Psoas muscle (tissue), 8 donors: ENCODE measurements around the gene EEFSEC. TPM values are rescaled to one million over a fixed set of nuclear protein-coding genes. Genes with fewer than 3 reads are reported as not detected.
A peak's percentile ranks its signal among the peaks of the same experiment; 100 is the strongest.

ENCODE experiments used
- ATAC-seq, 4 donors: fragments of 200-7000 bp; cut with Tn5 transposase; one replicate each; pipeline ENCODE4 v1.9.1; 2020; ENCODE audit warnings: moderate library complexity in 3 of 4, mild to moderate bottlenecking in 2 of 4
- DNase-seq, 2 donors: peaks; one replicate each; pipeline ENCODE4 v3.0.0-alpha.2; 2020
- H3K27ac ChIP-seq: fragments of 200-600 bp; one replicate; pipeline ENCODE4 v1.8.0; 2022
- H3K27me3 ChIP-seq, 3 donors: fragments of 200-600 bp in 1 of 3; one replicate each; pipeline versions ENCODE4 v1.6.1 to v1.8.0; 2013 to 2022; ENCODE audit warnings: low read length in 2 of 3, mild to moderate bottlenecking in 2 of 3, moderate library complexity in 1 of 3; ENCODE audit not compliant: insufficient read depth in 3 of 3
- H3K36me3 ChIP-seq, 2 donors: fragments of 200-600 bp in 1 of 2; one replicate each; pipeline versions ENCODE4 v1.6.1 to v1.8.0; 2013 to 2022; ENCODE audit warnings: low read depth in 1 of 2, mild to moderate bottlenecking in 1 of 2, moderate library complexity in 1 of 2; ENCODE audit not compliant: insufficient read depth in 1 of 2
- H3K4me1 ChIP-seq: fragments of 200-600 bp; one replicate; pipeline ENCODE4 v1.8.0; 2022
- H3K4me3 ChIP-seq: fragments of 200-600 bp; one replicate; pipeline ENCODE4 v1.8.0; 2022; ENCODE audit warnings: mild to moderate bottlenecking
- H3K9me3 ChIP-seq: fragments of 200-600 bp; one replicate; pipeline ENCODE4 v1.8.0; 2022
- CTCF ChIP-seq: fragments of 200-600 bp; IDR thresholded peaks from one replicate; pipeline ENCODE4 v1.8.0; 2022; ENCODE audit warnings: antibody characterized with exemption
- WGBS, 3 donors: extraction: QIAGEN DNeasy Blood & Tissue Kit; methylation state at CpG; one replicate each; pipeline versions ENCODE4 v1.1.6 to v1.1.7; 2013; 5-methylcytosine and 5-hydroxymethylcytosine counted together
- intact Hi-C, 2 donors: fragments of 100-400 bp; cut with DNase I; formaldehyde crosslinking; loops; one replicate each; pipeline versions ENCODE4 v1.11.0 to v1.14.2; 2022
- polyA plus RNA-seq, 3 donors: library from polyadenylated mRNA; stranded (reverse); fragments of 200-250 nt; gene quantifications; one replicate each; pipeline ENCODE4 v1.2.3, GENCODE V29; 2013
- total RNA-seq, 4 donors: library from RNA; stranded (reverse); fragmentation: NEBNext Ultra II Directional in 2 of 4; extraction: Animal tissue kit (Norgen Biotek cat#: 25700) in 2 of 4; gene quantifications; one replicate each; pipeline versions ENCODE4 v1.2.1 to v1.2.4, GENCODE V29; 2021 to 2023
- donor health status: healthy with polysubstance abuse.
- donor health status: DM: no; HTN: no; CAD: no; lungs with moderate emphysema.
- donor health status: Bipolar disorder and iron deficiency.
- donor health status: healthy.
- donor health status: DM: yes; HTN: yes; CAD: no.
- donor health status: DM: no; HTN: no; CAD: no.
- donor health status: DM: no; HTN: no; CAD: no.
- donor health status: DM: yes; HTN: yes; CAD: no.

The EEFSEC gene
- total and polyA plus RNA-seq, 7 donors, result 10.7 to 18.9 (median 14.0) TPM

DNA sequence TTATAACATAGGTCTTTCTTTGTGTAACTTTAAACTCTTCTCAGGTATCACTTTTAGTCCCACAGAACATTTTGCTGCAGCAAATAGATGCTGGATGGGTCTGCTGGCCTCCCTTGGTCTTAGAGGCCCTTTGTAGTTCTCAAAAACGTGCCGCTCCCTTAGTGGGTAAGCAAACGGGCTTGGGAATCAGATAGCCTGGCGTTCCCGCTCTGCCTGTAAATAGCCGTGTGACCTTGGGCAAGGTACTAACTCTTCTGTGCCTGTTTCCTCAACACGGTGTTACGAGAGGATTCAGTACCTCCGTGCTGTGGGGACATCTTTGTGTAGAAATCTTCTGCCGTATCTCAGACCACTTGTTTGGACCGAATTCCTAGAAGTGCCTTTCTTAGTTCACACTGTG, 249.0 kb downstream of the EEFSEC start:
- Histone ChIP-seq H3K4me1 (no peaks in the 10 kb centered on the region), H3K27ac (no peak overlapping the region), H3K9me3 (no peaks in the 10 kb centered on the region), H3K36me3 (no peaks in the 10 kb centered on the region), H3K27me3 (no peaks in the 10 kb centered on the region), H3K4me3 (no peak overlapping the region)
- WGBS, 3 donors, result 43 to 91% (median 62%) methylated on average over 11 of the region's 11 CpGs
- DNase-seq, result no peak
- ATAC-seq, result peak in 3 of 4 donors; percentile 48 to 69 (median 50)
- intact Hi-C loops, result no loop called here
- no peak for TF ChIP-seq CTCF

DNA sequence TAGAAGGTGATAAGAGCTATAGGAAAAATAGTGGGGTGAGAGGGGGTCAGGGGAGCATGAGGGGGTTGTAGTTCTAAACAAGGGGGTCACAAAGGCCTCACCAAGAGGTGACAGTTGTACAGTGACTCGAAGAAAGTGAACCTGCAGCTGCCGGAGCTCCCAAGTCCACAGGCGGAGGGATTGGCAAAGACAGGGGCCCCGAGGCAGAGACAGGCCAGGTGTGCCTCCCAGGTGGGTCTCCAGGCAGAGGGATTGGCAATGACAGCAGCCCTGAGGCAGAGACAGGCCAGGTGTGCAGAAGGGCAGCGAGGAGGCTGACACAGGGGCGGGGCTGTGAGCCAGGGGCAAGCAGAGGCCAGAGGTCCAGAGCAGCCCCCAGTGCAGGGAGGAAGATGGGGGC, 249.7 kb downstream of the EEFSEC start:
- 91 to 97% (median 96%) methylated on average over 6 of the region's 6 CpGs for WGBS, 3 donors
- H3K27me3 ChIP-seq, result no peaks in the 10 kb centered on the region
- H3K4me3 ChIP-seq, result no peak overlapping the region
- H3K4me1 ChIP-seq, result no peaks in the 10 kb centered on the region
- H3K27ac ChIP-seq, result no peak overlapping the region
- intact Hi-C loops, result no loop called here
- no peaks in the 10 kb centered on the region for H3K36me3 ChIP-seq
- ATAC-seq (no peak), DNase-seq (no peak)
- no peaks in the 10 kb centered on the region for H3K9me3 ChIP-seq
- no peak for TF ChIP-seq CTCF

DNA sequence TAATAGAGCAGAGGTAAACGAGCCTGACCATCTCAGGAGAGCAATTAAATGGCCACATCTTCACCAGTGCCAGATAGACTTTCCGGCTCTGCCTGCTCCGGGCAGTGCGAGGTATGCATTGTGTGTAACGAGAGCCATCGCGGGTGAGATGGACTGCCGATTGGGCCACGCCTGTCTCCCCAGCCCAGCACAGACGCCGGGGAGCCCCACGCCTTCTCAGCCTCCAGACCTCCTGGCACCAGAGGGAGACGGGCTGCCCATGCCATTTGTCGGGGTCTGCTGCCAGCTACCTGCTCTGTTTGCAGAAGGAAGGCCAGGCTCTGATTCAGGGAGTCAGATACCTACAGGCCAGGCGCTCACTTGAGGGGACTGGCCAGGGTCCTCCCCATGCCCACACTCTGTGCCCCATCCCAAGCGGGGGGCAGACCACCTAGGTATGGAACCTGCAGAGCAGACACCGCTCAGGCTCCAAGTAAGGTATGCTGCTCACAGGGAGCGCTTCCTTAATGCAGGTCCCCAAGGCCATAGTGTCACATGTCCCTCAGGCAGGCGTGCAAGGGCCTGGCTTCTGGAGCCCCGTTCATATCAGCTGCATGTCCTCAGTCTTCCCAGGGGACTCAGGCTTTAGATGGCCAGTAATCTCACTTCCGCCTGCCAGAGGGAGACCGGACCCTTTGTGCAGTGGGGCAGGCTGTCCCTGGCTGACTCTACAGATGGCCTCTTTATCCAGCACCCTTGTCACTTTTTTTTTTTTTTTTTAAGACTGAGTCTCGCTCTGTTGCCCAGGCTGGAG, 251.2 kb downstream of the EEFSEC start:
- Histone ChIP-seq H3K4me3 (no peak overlapping the region), H3K27ac (no peak overlapping the region), H3K27me3 (no peaks in the 10 kb centered on the region), H3K36me3 (no peaks in the 10 kb centered on the region), H3K4me1 (no peaks in the 10 kb centered on the region), H3K9me3 (no peaks in the 10 kb centered on the region)
- ATAC-seq (peak in 1 of 4 donors; percentile 23), DNase-seq (no peak)
- 68 to 85% (median 79%) methylated on average over 23 of the region's 23 CpGs for WGBS, 3 donors
- no peak for TF ChIP-seq CTCF
- intact Hi-C loops, result no loop called here

- 94 to 96% (median 95%) methylated on average over 8 of the region's 8 CpGs for WGBS, 3 donors
- TF ChIP-seq CTCF, result no peak
- H3K9me3 ChIP-seq, result no peaks in the 10 kb centered on the region
- H3K27me3 ChIP-seq, result no peaks in the 10 kb centered on the region
- H3K27ac ChIP-seq, result no peak overlapping the region
- ATAC-seq, result no peak
- intact Hi-C loops, result no loop called here
- no peak for DNase-seq
- H3K4me3 ChIP-seq, result no peak overlapping the region
- no peaks in the 10 kb centered on the region for H3K36me3 ChIP-seq
- no peaks in the 10 kb centered on the region for H3K4me1 ChIP-seq
Measured at GRCh38 chr3:128405554-128406277, 252.4 kb downstream of the EEFSEC start.
